ENCODE results near the gene PIK3IP1.

PIK3IP1 gene

DNA sequence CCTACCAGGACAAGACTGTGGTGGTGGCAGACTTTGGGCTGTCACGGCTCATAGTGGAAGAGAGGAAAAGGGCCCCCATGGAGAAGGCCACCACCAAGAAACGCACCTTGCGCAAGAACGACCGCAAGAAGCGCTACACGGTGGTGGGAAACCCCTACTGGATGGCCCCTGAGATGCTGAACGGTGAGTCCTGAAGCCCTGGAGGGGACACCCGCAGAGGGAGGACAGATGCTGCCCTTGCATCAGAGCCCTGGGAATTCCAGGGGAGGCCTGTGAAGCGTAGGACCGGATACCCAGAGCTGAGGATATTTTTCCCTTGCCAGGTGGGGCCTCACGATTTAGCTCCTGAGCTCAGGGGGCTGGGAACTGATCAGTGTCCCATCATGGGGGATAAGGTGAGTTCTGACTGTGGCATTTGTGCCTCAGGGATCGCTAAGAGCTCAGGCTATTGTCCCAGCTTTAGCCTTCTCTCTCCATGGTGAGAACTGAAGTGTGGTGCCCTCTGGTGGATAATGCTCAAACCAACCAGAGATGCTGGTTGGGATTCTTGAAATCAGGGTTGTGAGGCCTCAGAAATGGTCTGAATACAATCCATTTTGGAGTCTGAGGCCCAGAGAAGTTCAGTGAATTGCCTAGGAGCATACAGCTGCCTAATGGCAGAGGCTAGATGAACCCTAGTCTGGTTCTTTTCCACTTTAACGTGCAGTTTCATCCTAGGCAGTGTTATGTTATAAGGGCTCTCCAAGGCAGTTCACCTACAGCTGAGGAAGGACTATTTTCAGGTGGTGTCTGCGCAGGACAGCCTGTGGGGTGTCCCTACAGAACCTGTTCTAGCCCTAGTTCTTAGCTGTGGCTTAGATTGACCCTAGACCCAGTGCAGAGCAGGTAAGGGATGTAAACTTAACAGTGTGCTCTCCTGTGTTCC, 19.5 kb downstream of the PIK3IP1 start:
- peak overlapping the region; percentile 32 for H3K27ac ChIP-seq
- TF ChIP-seq ZFX (IDR thresholded peaks at IDR 0.05; ENCODE audit: borderline replicate concordance) (no peak), CTCF (IDR thresholded peaks at IDR 0.05) (peak; percentile 77)

DNA sequence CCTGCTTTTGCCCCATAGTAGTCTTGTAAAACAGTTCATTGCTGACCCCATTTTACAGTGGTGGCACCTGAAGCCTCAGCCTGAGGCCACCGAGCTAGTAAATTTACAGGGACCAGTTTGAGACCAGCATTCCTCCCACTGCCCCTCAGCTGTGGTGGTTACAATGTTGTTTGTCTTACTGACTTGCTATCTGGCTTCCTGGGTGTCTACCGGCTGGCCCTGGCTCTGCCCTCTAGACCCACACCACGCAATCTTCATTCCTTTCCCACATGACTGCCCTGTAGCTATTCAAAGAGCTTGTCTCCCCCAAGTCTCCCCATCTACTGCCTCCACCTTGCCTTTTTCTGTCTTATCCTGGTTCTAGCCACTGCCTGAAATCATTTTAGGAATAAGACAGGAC, 20.8 kb downstream of the PIK3IP1 start:
- H3K27ac ChIP-seq: peak overlapping the region; percentile 31
- no peak for TF ChIP-seq ZFX (IDR thresholded peaks at IDR 0.05; ENCODE audit: borderline replicate concordance)
- TF ChIP-seq CTCF (IDR thresholded peaks at IDR 0.05): no peak

- TF ChIP-seq CTCF (IDR thresholded peaks at IDR 0.05): no peak
- no peak for TF ChIP-seq ZFX (IDR thresholded peaks at IDR 0.05; ENCODE audit: borderline replicate concordance)
- peak overlapping the region; percentile 31 for H3K27ac ChIP-seq
These were observed 21.3 kb downstream of the PIK3IP1 start for GRCh38 chr22:31271026-31271425.

DNA sequence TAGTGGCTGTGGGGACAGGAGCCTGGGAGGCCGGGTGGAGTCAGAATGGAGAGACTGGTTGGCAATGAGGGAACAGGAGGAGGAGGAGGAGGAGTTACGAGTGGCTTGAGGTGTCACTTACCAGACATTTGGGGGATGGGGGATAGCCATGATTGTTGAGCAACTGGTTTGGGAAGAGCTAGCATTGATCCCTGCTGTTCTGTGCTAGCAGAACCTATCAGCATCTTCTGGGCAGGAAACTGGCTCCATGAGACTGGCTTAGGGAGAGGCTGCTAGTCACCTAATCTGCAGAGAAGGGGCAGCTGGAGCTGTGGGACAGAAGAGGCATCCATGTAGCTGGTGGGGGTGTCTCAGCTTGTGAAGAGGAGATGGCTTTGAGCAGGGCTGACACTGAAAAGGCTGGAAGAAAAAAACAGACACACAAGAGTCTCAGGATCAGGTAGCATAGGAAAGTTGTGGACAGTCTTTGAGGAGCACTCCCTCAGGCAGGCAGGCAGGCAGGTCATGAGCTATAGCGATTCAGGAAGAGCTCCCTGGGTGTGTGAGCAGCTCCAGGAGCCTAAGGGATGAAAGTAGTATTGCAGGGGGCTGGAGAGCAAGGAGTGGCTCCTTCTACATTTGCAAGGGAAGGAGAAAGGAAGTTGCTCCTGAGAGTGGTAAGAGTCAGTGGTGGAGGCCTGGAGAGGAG, 22.3 kb downstream of the PIK3IP1 start:
- TF ChIP-seq CTCF (IDR thresholded peaks at IDR 0.05) (no peak), ZFX (IDR thresholded peaks at IDR 0.05; ENCODE audit: borderline replicate concordance) (no peak)
- H3K27ac ChIP-seq: peak overlapping the region; percentile 31; the same call in 1 of the 2 replicates

DNA sequence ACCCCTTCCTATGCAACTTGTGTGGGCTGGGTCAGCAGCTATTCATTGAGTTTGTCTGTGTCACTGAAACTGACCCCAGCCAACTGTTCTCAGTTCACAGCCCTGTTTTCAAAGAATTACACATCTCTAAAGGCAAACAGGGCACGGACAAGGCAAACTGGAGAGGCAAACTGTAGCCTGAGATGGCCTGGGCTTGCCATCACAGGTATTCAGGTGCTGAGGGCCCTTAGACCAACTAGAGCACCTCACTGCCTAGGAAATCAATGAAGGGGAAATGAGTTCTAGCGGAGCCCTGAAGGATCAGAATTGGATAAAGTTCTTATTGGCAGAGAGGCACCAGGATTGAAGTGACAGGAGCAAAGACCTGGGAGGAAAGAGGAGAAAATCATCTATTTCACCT, 24.0 kb downstream of the PIK3IP1 start:
- 0 out of 2 replicates have a peak overlapping the region, but pooled peaks have one; percentile 1 for H3K27ac ChIP-seq
- TF ChIP-seq CTCF (IDR thresholded peaks at IDR 0.05) (no peak), ZFX (IDR thresholded peaks at IDR 0.05; ENCODE audit: borderline replicate concordance) (no peak)

DNA sequence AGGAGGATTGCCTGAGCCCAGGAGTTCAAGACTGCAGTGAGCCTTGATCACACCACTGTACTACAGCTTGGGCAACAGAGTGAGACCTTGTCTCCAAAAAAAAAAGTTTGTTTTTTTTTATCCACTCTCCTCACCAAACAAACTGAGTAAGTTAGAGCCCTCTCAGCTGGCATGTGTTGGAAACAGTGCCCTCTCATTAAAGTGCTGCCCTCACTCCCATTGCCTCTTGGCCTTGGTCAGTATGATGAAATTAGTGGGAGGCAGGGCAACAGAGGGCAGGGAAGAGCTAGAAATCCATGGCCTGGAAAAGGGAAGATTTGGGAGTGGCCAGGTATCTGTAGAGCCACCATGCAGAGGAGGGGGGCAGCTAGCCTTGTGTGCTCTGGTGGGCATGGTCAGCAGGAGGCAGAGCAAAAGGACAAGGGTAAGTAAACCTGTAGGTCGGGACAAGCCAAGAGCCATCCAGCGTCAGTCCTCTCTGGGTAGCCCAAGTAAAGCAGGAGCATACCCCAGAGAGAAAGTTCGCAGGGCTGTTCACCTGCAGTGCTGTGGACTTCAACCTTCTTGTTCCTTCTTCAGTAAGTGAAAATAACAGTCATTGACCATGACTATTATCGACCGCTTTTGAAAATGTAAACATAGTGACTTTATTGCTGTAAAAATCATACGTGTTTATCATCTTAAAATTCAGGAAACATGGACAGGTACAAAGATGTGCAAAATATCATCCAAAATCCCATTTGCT, 28.2 kb downstream of the PIK3IP1 start:
- TF ChIP-seq CTCF (IDR thresholded peaks at IDR 0.05) (no peak), ZFX (IDR thresholded peaks at IDR 0.05; ENCODE audit: borderline replicate concordance) (no peak)
- no peak overlapping the region for H3K27ac ChIP-seq

All from 22Rv1 (cell line).